ENCODE measurements around the gene NXT1.
"Not testable (repeated sequence)": the region's sequence is repeated elsewhere in the genome, so short reads cannot be mapped to it uniquely, and the experiment has no call there.

The NXT1 gene

GRCh38 chr20:23331450-23332350 is 18.9 kb upstream of the NXT1 start:
- DNase-seq (ENCODE audit: low read depth in 3 of 3), result no peak

- no peak for DNase-seq (ENCODE audit: low read depth in 3 of 3)
These were observed 18.1 kb upstream of the NXT1 start for GRCh38 chr20:23332467-23332866.

- DNase-seq (ENCODE audit: low read depth in 3 of 3), result no peak
These were observed 16.5 kb upstream of the NXT1 start for GRCh38 chr20:23334111-23334510.

DNA sequence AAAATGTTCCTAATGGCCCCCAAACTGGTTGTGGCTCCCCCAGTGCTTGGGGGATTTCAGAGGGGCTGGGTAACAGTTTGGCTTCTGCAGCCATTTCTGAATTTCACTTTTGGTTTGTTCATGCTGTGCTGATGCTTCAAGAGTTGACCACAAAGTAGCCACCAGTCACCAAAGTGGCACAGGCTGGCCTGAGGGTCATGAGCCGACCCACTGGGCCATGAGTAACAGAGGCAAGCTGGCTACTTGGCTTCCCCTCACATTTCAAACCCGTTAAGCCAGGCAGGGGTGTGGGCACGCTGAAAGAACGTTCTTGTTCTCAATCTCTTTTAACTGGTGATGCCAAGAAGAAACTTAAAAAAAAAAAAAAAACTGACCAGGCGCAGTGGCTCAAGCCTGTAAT is 15.1 kb upstream of the NXT1 start:
- no peak for DNase-seq (ENCODE audit: low read depth in 3 of 3)

DNA sequence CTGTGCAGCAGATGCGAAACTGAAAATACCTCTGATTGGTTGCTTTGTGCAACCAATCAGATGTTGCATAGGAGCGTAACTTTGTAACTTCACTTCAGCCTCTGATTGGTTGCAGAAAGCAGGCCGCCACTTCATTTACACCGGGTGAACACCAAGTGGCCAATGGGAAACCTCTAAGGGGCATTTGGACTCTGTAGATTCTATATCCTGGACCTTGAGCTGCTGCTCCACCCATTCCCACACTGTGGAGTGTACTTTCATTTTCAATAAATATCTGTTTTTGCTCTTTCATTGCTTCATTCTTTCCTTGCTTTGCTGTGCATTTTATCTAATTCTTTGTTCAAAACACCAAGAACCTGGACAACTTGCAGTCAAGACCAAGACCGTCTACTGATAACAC is 14.1 kb upstream of the NXT1 start:
- no peak for DNase-seq (ENCODE audit: low read depth in 3 of 3)

GRCh38 chr20:23337312-23337711 is 13.3 kb upstream of the NXT1 start:
- DNase-seq (ENCODE audit: low read depth in 3 of 3), result no peak

GRCh38 chr20:23339986-23340385 is 10.6 kb upstream of the NXT1 start:
- no peak for DNase-seq (ENCODE audit: low read depth in 3 of 3)

DNA sequence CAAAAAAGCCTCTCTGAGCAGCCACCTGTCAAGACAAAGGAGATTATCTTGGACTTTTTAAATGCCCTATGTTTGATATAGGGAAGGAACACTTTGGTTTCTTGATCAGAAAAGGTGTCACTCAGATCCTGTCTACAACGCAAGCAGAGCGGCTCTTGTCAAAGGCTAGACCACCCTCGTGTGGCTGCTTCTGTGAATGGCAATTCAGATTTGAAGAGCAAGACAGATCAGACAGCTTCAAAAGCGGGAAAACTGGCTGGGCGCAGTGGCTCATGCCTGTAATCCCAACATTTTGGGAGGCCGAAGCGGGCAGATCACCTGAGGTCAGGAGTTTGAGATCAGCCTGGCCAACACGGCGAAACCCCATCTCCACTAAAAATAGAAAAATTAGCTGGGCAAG is 10.1 kb upstream of the NXT1 start:
- DNase-seq (ENCODE audit: low read depth in 3 of 3), result peak in 1 of 3 experiments; percentile 13

DNA sequence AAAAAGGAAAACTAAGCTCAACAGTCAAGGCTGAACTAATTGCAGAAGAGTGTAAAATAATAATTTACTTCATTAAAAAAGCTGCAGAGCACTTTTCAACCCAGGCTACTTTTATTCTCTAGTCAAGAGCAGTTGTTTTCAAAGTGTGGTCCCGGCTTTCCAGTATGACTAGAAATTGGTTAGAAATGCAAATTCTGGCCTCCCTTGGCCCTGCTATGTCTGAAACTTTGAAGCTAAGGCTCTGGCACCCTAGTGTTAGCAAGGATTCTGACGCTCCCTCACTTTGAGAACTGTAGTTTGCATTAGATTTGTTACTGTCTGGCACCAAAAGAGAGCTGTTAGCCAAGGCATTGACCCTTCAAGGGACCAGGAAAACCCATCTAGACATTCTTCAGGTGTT is 9.5 kb upstream of the NXT1 start:
- no peak for DNase-seq (ENCODE audit: low read depth in 3 of 3)

GRCh38 chr20:23343590-23343989 is 7.0 kb upstream of the NXT1 start:
- no peak for DNase-seq (ENCODE audit: low read depth in 3 of 3)

DNA sequence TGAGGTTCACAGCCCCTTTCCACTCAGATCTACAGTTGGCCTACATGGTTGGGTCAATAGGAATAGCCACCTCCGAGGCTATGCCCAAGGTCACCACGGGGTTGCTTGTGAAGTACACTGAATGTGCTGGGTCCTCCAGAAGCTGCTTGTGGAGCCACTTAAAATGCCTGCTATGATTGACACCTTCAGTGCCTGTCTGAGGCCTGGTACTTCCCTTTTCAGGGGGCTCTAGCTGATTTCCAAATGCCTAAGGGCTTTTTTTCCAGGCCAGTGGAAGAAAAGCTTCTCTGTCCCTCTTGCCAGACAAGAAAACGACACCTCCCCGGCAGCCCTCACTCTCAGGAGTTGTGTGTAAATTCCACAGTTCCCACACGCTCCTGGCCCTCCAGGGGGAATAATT is 6.3 kb upstream of the NXT1 start:
- no peak for DNase-seq (ENCODE audit: low read depth in 3 of 3)

DNA sequence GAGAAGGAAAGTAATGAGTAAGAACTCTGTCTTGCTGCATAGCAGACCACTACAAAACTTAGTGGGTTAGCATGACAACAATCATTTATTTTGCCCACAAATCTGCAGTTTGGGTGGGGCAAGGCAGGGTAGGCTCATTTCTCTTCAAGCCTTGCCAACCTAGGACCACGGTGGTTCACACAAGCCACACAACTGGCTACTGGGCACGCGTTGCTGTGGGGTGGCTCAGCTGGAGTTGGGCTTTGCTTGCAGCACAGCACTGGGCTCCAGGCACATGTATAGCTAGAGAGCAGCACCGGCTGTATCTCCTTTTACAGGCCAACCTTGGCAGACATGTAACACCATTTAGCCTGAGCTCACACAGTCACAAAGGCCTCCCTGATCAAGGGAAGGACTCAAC is 4.6 kb upstream of the NXT1 start:
- DNase-seq (ENCODE audit: low read depth in 3 of 3), result no peak

- no peak for DNase-seq (ENCODE audit: low read depth in 3 of 3)
These were observed 2.8 kb upstream of the NXT1 start for GRCh38 chr20:23347791-23348190.

GRCh38 chr20:23348510-23348909 is 2.1 kb upstream of the NXT1 start:
- DNase-seq (ENCODE audit: low read depth in 3 of 3), result not testable (repeated sequence)

DNA sequence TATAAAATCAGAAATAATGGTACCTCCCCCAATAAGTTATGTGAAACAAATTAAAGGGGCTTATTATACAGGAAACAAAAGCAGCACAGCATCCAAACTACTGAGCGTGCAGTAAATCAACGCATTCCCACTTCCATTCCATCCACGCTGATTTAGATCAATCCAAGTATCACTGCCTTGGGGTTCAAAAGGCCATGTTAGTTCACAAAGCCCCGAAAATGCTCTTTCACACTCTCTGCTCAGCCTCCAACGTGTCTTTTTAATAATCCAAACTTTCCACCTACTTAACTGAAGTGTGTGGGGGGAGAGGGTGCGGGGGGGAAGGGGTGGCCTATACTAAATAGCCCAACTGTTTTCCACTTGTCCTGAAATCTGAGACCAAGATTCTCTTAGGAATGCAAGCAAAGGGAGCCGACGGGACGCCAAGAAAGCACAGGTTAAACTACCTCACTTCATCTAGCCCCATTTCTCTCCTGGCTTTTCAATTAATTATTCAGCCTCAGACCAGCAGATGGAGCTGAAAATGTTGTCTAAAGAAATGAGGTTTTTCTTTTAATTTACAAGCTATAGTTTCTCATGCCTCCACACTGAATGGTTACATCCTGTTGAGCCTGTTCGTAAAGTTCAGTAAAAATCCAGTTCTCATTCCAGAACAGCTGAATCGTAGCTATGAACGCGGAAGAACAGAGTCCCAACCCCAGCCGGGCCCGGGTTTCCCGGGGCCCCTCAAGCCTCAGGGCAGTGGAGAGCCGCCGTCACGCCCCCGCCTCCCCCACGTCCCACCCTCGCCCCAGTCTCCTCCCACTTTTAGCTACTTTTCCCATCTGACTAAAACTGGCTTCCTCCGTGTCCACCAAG is 1.0 kb upstream of the NXT1 start:
- DNase-seq (ENCODE audit: low read depth in 3 of 3), result peak in 1 of 3 experiments; percentile 71

- peak; percentile 25 to 59 (median 31) for DNase-seq (ENCODE audit: low read depth in 3 of 3)
These were observed 580 bp downstream of the NXT1 start for GRCh38 chr20:23350904-23351838.

- DNase-seq (ENCODE audit: low read depth in 3 of 3), result no peak
These were observed 5.6 kb downstream of the NXT1 start for GRCh38 chr20:23356203-23356602.

DNA sequence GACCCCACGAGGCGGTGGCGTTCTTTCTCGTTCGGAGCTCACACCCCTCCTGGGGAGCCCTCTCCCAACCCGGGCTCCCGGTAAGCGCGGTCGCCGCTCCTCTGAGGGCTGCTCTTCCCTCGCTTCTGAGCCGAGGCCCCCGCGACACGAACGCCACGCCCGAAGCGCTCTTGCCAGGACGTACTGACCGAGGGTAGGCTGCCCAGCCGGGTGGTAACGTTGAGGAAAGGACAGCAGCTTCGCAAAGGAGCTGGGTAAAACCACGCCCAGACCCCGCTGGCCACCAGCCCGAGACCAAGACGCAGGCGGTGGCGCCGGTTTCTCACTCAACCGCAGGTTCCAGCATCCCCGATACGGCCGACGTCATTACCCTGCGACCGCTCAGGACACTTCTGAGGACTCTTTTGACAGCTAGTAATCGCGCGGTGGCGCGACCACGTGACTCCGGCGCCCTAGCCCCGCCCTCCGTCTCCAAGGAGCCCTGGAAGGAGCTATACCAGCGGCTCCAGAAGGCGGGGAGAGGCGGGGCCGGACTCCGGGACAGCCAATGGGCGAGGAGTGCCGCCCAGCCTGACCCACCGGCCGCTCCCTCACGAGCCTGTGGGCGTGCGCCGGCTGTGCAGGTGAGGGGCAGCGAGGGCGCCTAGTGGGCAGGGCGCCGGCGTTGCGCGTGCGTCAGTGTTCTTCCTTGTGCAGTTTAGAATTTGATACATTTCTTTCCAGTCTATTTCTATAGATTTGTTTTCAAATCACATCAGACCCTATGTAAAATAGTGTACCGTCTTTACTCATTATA is 7.4 kb downstream of the NXT1 start:
- peak; percentile 99 to 100 (median 100) for DNase-seq (ENCODE audit: low read depth in 3 of 3)

DNA sequence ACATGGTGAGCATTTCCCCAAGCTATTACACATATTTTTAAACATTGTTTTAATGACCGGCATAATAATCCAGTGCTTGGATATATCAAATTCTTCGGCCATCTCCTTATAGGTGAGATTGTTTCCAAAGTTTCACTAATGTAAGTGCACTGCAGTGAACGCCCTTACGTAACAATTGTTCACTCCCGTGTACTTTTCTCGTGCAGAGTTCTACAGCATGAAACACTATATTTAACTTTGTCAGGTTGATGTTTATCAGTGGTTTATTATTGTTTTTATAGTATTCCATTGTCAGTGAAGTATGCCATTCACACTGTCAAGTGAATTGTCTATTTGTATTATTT is 7.9 kb downstream of the NXT1 start:
- DNase-seq (ENCODE audit: low read depth in 3 of 3), result no peak

DNA sequence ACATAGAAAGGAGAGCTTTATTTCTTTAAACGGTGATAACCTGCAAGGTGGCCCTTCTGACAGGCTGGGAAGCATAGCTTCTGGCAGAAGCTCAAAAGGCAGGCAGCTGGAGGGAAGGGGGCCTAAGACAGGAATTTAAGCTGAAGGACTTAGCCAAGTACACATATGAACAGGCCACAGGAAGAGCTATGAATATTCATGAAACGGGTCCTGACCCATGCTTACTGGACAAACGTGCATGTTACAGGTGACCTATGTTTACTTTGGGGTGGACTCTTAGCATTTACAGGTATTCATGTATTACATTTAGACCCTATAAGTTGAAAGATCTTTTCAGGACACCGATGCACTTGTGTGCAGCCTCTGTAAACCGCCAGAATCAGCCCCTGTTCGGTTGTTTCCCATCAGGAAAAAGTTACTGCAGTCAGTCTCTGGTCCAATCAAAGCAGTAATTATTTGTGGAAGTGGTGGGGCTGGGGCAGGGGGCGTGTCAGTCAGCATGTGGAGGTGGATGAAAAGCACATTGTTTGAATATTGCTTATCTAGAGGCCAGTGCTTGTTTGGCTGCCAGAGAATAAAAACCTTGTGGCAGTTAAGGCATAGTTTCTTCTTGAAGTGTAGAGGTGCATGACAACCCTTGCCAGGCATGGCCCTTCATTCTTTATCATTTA is 8.5 kb downstream of the NXT1 start:
- no peak for DNase-seq (ENCODE audit: low read depth in 3 of 3)

Measured in stimulated activated CD4-positive, alpha-beta T cell treated with anti-CD3 and anti-CD28 coated beads, TNF-alpha, amount 100 ng/mL, for 24 hours (primary cell).